HUDEP-2 (cell line): ENCODE results near the gene AKAP6.

ENCODE experiments used
- DNase-seq, 76 experiments: peaks; one replicate each; lab custom pipeline; 2025; ENCODE audit not compliant: unreplicated experiment in 76 of 76; lab: John Stamatoyannopoulos, UW

The AKAP6 gene

DNA sequence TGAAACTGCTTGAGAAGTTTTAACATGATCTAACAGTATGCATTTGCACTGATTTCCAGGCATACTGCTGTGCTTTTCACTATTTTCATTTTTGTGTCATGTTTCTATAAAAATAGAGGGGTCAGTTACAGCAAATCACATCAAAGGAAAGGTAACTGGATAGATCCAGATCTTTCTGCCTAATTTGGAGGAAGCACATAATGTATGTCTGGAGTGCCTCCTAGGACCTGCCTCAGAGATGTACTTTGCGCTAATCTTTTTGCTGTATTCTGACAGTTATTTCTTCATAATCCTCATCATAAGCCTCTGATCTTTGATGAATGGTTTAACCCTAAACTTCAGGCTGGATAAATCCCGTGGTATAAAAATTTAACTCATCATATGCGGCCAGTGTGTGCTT, 498.4 kb downstream of the AKAP6 start:
- DNase-seq: no peak

- no peak for DNase-seq
Measured at GRCh38 chr14:32835924-32836323, 506.8 kb downstream of the AKAP6 start.

DNA sequence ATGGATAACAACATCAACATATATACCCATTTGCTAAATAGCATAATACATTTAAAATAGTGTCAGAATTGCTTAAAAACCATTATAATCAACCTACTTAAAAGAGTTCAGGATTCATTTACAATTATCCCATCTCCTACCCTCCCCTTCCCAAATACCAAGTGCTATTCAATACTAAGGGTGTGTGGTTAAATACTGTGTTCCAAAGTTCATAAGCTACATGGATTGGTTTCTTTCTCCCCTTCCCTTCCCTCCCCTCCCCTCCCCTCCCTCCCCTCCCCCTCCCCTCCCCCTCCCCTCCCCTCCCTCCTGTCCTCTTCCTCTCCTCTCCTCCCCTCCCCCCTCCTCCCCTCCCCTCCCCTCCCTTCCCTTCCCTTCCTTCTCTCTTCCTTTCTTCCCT, 512.6 kb downstream of the AKAP6 start:
- no peak for DNase-seq

DNA sequence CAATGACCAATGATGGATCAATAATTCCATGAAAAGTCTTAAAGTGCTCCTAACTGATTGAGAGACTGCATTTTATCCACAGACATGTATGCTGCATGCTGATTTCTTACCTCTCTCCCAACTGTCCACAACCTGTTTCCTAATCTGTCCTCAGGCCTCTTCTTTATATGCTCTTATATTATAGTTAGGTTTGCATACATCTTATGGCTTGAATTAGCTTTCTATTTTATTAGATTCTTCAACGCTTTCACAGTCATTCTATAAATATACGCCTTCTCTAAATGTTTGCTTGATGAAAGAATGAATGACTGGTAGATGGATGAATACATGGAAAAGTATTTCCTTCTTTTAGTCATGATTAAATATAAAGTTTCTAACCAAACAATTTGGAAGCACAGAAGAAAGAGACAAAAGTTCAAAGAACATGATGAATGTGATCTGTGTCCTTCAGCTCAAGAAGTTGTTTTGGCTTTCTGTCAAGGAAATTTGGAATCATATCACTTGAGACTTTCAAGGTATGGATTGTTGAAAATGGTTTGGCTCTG, 517.8 kb downstream of the AKAP6 start:
- no peak for DNase-seq

GRCh38 chr14:32847867-32848266, 518.8 kb downstream of the AKAP6 start:
- no peak for DNase-seq

GRCh38 chr14:32865827-32866376, 536.8 kb downstream of the AKAP6 start:
- DNase-seq: peak in 1 of 76 experiments; percentile 1

- no peak for DNase-seq
Measured at GRCh38 chr14:32883188-32883587, 554.1 kb downstream of the AKAP6 start.
